ENCODE data around the gene LAYN.

The LAYN gene

GRCh38 chr11:111531136-111531535, 9.4 kb upstream of the LAYN start:
- no peak for DNase-seq (ENCODE audit: low read depth)

GRCh38 chr11:111531687-111532364, 8.7 kb upstream of the LAYN start:
- no peak for DNase-seq (ENCODE audit: low read depth)

- DNase-seq (ENCODE audit: low read depth), result no peak
Observed at GRCh38 chr11:111532365-111532709, 8.2 kb upstream of the LAYN start.

- DNase-seq (ENCODE audit: low read depth), result no peak
Observed at GRCh38 chr11:111535281-111535680, 5.2 kb upstream of the LAYN start.

GRCh38 chr11:111537336-111537860, 3.1 kb upstream of the LAYN start:
- no peak for DNase-seq (ENCODE audit: low read depth)

- DNase-seq (ENCODE audit: low read depth), result no peak
Observed at GRCh38 chr11:111538407-111539114, 2.0 kb upstream of the LAYN start.

- DNase-seq (ENCODE audit: low read depth), result no peak
Observed at GRCh38 chr11:111539426-111540113, 950 bp upstream of the LAYN start.

- DNase-seq (ENCODE audit: low read depth), result no peak
Observed at GRCh38 chr11:111540937-111541253, 375 bp downstream of the LAYN start.

GRCh38 chr11:111541254-111542061, 938 bp downstream of the LAYN start:
- no peak for DNase-seq (ENCODE audit: low read depth)

- no peak for DNase-seq (ENCODE audit: low read depth)
Observed at GRCh38 chr11:111542606-111543275, 2.2 kb downstream of the LAYN start.

GRCh38 chr11:111548525-111548924, 8.0 kb downstream of the LAYN start:
- DNase-seq (ENCODE audit: low read depth), result no peak

GRCh38 chr11:111549196-111549868, 8.8 kb downstream of the LAYN start:
- DNase-seq (ENCODE audit: low read depth), result no peak

- no peak for DNase-seq (ENCODE audit: low read depth)
Observed at GRCh38 chr11:111549869-111550203, 9.3 kb downstream of the LAYN start.

GRCh38 chr11:111550258-111550657, 9.7 kb downstream of the LAYN start:
- DNase-seq (ENCODE audit: low read depth), result no peak

GRCh38 chr11:111554532-111554931, 14.0 kb downstream of the LAYN start:
- DNase-seq (ENCODE audit: low read depth), result no peak

- DNase-seq (ENCODE audit: low read depth), result no peak
Observed at GRCh38 chr11:111555255-111555654, 14.7 kb downstream of the LAYN start.

GRCh38 chr11:111557425-111558111, 17.0 kb downstream of the LAYN start:
- no peak for DNase-seq (ENCODE audit: low read depth)

GRCh38 chr11:111559800-111560464, 19.4 kb downstream of the LAYN start:
- no peak for DNase-seq (ENCODE audit: low read depth)

- DNase-seq (ENCODE audit: low read depth), result no peak
Observed at GRCh38 chr11:111560800-111561199, 20.3 kb downstream of the LAYN start.

GRCh38 chr11:111561306-111561705, 20.8 kb downstream of the LAYN start:
- DNase-seq (ENCODE audit: low read depth), result no peak
